T-helper 2 cell (primary cell): Measurements from ENCODE around the gene RHOC.

Experiments used
- DNase-seq, 5 experiments: peaks; one replicate each; pipeline versions ENCODE4 v3.0.0 to v3.0.0-alpha.2; 2012 to 2022

Gene RHOC

DNA sequence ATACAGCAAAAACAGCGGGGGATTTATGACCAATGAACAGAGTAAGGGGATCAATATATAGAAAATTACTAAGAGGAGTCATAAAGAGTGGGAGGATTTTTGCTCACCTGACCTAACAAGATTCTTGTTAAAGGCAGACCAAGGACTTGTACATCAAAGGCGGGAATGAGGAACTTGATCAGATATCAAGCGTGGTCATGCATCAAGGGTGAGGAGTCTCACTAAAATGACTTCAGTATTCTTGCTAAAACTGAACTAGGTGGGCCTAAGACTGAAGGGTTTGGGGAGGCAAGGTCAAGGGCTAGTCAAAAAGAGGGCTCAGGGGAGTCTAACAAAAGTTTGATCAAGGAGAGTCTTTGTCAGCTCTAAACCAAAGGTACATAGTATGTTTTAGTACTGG, 30.4 kb downstream of the RHOC start:
- no peak for DNase-seq

DNA sequence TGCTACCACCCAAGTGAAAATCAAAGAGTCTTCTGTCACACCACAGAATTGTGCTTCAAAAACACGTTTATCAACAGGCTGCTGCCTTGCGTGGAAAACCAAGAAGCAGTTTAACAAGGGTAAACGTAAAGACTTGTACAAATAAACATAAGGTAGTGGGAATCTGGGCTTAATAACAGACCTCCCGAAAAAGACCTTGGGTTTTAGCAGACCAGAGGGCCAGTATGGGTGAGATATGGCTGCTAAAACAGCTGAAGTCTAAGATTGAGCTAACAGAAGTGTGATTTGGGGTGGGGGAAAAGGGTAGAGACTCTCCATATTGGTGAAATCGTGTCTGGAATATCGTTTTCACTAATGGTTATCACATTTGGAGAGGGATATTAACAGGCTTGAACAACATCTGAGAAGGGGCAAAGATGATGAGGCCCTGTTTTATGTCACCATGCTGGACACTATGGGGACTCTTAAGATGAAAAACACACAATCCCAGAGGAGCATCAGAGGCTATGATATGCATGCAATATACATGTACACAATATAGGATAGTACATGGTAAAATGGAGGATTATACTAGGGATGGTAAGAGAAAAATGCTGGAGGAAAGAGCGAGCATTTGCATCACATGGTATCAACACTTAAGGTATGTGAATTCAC, 31.1 kb downstream of the RHOC start:
- DNase-seq = no peak

DNA sequence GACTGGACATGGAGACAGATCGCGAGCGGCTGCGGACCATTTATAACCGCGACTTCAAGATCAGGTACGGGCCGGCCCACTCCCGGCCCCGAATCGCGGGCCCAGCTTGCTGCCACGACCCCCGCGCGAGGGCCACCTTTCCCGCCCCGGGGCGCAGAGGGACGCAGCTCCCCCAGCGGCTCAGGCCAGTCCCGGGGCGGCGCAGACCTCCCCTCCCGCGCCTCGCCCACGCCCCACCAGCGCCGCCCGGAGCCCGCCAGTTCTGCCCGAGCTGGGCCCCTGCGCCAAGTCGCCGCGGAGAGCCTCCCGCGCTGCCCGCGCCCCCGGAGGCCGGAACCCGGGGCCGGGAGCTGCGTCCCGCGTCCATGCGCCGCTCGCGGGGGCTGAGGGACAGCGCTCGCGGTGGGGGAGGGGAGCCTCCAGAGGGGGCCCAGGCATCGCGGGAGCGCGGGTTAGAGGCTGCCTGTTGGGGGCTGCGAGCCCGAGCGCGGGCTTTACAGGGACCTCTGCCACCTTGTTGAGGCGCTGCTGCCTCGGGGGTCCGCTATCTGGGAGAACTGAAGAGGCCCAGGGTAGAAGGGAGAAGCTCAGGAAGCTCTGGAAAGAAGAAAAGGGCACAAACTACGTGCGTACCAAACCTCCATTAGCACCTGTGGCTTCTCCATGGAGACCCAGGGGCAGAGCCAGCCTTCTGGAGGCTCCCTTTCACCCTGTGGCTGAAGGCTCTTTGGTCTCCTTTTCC, 31.8 kb downstream of the RHOC start:
- DNase-seq = peak in 3 of 5 experiments; percentile 8 to 44 (median 20)

DNA sequence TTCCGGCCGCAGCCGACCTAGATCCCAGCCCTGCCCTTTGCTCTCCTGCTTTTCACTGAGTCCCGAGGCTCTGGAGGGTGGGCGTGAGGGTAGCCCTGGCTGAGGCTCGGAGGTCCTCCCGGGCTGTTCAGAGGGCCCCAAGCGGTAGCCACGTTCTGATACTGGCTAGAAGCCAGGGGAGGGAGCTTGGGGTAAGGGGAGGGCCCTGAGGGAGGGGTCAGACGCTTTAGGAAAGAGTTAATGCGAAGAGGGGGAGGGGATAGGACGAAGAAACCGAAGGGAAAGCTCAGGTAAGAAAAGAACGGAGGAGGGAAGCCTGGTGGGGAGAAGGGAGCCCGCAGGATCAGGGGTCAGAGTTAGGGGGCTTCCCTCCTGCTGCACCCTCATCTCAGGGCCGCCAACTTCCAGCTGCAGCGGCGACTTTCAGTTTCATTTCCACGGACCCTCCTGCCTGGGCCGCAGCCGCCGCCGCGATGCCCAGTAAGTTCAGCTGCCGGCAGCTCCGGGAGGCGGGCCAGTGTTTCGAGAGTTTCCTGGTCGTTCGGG, 32.4 kb downstream of the RHOC start, which contains the start of gene MOV10:
Gene MOV10, plus strand, starts transcription at position 220 of the 546 bp plus-strand sequence. Its CDS starts 254 bp downstream, at position 474.
- peak in 4 of 5 experiments; percentile 23 to 83 (median 52) for DNase-seq

DNA sequence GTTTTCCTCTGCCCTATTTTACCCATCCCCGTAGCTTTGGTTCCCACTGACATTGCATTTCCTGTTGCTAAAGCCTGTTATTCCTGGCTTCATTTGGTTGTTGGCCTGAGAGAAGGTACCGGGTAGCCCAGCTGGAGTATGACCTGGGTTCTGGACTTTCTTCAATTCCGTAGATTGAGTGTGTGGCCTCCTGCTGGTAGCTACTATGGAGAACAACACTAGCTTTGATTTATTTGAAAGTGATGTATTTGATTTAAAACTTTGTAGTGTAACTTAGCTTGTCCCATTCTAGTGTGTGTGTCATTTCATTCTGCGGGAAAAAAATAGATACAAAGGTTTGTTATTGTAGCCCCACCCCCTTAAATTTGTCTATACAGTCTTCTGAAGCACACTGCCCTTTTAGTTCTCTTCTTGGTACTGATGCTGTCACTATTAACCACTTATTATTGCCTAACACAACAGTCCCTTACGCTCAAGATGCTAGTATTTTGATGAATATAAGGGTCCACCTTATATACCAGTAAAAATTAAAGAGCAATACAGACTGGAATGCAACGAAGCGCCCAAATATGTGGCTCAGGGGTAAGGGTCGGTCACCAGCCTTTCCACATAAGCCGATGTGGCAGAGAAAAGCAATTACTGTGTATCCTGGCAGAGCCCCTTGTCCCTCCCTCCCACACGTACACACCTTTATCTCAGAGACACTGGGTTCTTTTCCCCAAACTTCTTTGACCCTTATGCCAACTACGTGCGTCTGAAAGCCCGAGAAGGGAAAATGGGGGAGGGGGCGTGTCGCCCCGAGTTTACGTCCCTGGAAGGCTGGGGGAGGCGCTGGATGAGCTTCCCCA, 33.1 kb downstream of the RHOC start:
- DNase-seq = peak in 2 of 5 experiments; percentile 18 to 37

DNA sequence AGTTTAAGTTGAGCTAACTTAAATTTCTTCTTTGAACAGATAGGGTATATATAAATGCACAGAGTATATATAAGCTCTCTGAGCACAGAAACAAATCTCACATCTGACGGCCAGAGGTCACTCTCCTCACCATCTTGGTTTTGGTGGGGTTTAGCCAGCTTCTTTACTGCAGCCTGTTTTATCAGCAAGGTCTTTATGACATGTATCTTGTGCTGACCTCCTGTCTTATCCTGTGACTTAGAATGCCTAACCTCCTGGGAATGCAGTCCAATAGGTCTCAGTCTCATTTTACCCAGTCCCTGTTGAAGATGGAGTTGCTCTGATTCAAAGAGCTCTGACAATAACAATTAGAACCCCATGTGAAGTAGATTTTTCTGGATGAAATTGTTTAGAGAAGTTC, 34.1 kb downstream of the RHOC start:
- DNase-seq = no peak

DNA sequence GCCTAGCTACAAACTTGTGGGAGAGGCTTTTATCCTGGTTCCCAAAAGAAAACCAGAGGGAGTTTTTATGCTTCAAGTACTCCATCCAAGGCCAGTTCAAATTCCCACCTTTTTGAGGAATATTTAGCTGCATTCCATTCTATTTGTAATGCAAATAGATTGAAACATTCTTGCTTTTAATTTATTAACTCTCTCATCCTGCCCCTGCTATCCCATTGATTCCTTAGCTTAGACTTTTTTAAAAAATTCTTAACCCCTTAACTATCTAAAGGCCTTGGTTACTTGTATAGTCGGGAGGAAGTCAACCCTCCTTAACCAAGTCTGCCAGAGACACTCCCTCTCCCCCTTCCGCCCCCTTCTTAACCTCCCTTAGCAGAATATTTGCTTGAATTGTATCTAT, 34.9 kb downstream of the RHOC start:
- no peak for DNase-seq

DNA sequence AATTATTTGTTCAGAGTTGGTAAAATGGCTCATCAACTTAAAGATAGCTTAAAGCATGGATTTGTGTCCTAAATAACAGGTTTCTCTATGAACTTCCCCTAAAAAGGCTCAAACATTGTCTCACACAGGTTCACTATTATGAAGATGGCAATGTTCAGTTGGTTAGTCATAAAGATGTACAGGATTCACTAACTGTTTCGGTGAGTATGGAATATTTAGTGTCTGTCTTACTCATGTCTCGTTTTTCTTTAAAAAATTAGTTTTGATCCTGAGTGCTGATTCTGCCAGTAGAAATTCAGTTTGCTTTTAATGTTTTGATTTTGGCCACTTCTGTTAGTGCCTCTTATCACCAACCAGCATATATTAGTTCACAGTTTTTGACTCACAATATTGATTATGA, 40.0 kb downstream of the RHOC start:
- peak in 1 of 5 experiments; percentile 8 for DNase-seq

DNA sequence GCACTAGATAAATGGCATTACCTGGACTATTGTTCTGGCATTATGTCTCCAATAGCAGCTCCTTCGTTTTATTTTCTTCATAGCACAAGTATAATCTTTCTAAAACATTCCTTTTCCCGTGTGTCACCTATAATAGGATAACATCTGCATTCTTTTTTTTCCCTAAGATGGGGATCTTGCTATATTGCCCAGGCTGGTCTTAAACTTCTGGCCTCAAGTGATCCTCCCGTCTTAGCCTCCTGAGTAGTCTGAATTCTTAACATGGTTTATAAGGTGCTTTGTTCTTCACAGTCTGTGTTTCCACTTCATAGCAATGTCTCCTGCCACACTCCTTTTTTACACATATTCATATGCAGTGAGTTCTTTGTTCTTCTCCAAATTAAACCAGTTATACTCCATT, 41.1 kb downstream of the RHOC start:
- DNase-seq = no peak

DNA sequence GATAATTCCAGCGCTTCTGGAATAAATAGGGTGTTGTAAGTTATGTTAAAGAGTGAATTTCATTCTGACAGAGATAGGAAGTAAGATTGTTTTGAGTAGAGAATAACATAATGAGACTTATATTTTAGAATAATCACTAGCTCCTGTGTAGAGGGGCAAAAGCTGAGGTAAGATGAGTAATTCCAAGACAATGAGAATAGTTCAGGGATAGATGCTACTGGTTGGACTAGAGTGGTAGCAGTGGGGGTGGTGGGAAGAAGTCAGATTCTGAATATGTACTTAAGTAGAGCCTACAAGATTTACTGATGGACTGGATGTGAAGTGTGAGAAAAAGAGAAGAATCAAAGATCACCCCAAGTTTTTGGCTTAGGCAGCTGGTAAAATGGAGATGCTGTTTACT, 55.7 kb downstream of the RHOC start:
- peak in 1 of 5 experiments; percentile 9 for DNase-seq
